Duodenal mucosa (tissue), 2 donors: ENCODE results near the gene PGP.
A peak's percentile ranks its signal among the peaks of the same experiment; 100 is the strongest.
"Not testable (repeated sequence)": the region's sequence is repeated elsewhere in the genome, so short reads cannot be mapped to it uniquely, and the experiment has no call there.

Experiments used
- H3K27ac ChIP-seq: one replicate; pipeline ENCODE4 v1.7.0; 2013; ENCODE audit warnings: low read depth, low read length
- H3K27me3 ChIP-seq, 2 donors: one replicate each; pipeline ENCODE4 v1.7.0; 2013; ENCODE audit warnings: low read length in 2 of 2, control low read depth in 1 of 2; ENCODE audit not compliant: insufficient read depth in 2 of 2, control insufficient read depth in 1 of 2
- H3K36me3 ChIP-seq, 2 donors: one replicate each; pipeline ENCODE4 v1.7.0; 2013; ENCODE audit warnings: low read length in 2 of 2, control low read depth in 1 of 2; ENCODE audit not compliant: insufficient read depth in 2 of 2, control insufficient read depth in 1 of 2
- H3K4me1 ChIP-seq, 2 donors: one replicate each; pipeline ENCODE4 v1.7.0; 2013; ENCODE audit warnings: low read length in 2 of 2, control low read depth in 1 of 2; ENCODE audit not compliant: insufficient read depth in 2 of 2, control insufficient read depth in 1 of 2
- H3K4me3 ChIP-seq, 2 donors: one replicate each; pipeline ENCODE4 v1.7.0; 2013; ENCODE audit warnings: low read length in 2 of 2, low read depth in 1 of 2
- H3K9ac ChIP-seq, 2 donors: one replicate each; pipeline ENCODE4 v1.7.0; 2013; ENCODE audit warnings: low read length in 2 of 2, low read depth in 1 of 2
- H3K9me3 ChIP-seq, 2 donors: one replicate each; pipeline ENCODE4 v1.7.0; 2013; ENCODE audit warnings: low read length in 2 of 2, control low read depth in 1 of 2; ENCODE audit not compliant: control insufficient read depth in 1 of 2

PGP gene, protein sequence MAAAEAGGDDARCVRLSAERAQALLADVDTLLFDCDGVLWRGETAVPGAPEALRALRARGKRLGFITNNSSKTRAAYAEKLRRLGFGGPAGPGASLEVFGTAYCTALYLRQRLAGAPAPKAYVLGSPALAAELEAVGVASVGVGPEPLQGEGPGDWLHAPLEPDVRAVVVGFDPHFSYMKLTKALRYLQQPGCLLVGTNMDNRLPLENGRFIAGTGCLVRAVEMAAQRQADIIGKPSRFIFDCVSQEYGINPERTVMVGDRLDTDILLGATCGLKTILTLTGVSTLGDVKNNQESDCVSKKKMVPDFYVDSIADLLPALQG

DNA sequence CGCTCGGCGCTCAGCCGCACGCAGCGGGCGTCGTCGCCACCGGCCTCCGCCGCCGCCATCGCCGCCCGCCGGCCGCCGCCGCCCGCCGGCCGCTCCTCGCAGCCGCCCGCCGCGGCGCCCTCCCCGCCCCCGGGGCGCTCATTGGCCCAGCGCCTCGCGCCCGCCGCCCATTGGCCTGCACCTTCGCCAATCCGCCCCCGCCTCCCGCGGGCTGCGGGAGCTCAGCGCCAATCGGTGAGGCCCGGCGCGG, at the start of gene PGP:
Gene PGP, minus strand, starts transcription at position 122 of the 250 bp plus-strand sequence. Its CDS starts 63 bp downstream, at position 59.
- Histone ChIP-seq H3K9ac (peak within 1 kb of the TSS; percentile 66 to 81), H3K4me1 (peaks cover 21% of the 10 kb centered on the region in 2 donors), H3K4me3 (peak within 1 kb of the TSS; percentile 68 to 86), H3K27ac (peak within 1 kb of the TSS; percentile 85), H3K27me3 (no peaks in the 10 kb centered on the region), H3K36me3 (peaks cover 0 to 11% of the 10 kb centered on the region in 2 donors), H3K9me3 (no peaks in the 10 kb centered on the region)

DNA sequence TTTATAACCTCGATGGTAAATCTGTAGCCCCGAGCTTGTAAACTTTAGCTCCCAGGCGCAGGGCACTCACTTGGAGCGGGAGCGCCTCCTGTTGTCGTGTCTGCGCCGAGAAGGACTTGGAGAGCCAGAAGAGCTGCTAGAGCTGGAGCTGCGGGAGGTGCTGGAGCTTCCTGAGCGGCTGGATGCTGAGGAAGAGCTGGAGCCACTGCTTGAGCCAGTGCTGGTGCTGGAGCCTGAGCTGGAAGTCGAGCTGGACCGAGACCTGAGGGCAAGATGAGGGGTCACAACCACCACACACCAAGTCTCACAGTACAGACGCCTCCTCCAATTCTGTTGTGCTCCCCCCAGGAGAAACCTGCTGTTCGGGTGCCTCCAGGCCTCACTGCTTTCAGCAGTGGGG, 48.4 kb upstream of the PGP start:
- H3K9me3 ChIP-seq, H3K27me3 ChIP-seq, H3K4me3 ChIP-seq, H3K9ac ChIP-seq, H3K27ac ChIP-seq: not testable (repeated sequence)
- peaks cover 0 to 14% of the 10 kb centered on the region in 2 donors for H3K4me1 ChIP-seq
- H3K36me3 ChIP-seq, result peaks cover 27 to 54% of the 10 kb centered on the region in 2 donors

DNA sequence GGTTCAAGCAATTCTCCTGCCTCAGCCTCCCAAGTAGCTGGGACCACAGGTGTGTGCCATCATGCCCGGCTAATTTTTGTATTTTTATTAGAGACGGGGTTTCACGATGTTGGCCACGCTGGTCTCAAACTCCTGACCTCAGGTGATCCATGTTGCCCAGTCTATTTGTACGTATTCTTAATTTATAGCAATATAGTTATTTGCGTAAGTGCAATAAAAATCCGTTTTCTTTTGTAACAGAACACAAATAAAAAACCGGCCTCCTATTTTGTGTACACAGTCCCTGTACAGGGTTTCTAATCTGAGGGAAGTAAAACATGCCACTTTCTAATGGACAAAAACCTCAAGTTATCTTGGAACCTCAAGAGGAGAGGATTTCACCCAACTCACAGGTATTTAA, 45.6 kb upstream of the PGP start:
- Histone ChIP-seq H3K27ac (no peak overlapping the region), H3K27me3 (no peaks in the 10 kb centered on the region), H3K4me3 (no peak overlapping the region), H3K9ac (no peak overlapping the region), H3K4me1 (no peaks in the 10 kb centered on the region), H3K36me3 (peaks cover 45 to 81% of the 10 kb centered on the region in 2 donors), H3K9me3 (no peaks in the 10 kb centered on the region)

DNA sequence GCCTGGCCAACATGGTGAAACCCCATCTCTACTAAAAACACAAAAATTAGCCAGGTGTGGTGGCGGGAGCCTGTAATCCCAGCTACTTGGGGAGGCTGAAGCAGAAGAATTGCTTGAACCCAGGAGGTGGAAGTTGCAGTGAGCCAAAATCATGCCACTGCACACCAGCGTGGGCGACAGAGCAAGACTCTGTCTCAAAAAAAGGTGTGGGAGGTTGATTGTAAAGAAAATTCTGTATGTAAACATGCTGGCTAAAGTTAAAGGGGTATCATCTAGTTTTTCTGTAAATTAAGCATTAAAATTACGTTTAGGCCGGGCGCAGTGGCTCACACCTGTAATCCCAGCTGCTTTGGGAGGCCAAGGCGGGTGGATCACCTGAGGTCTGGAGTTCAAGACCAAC, 43.9 kb upstream of the PGP start:
- H3K27ac ChIP-seq, H3K9me3 ChIP-seq, H3K9ac ChIP-seq, H3K27me3 ChIP-seq, H3K4me1 ChIP-seq, H3K4me3 ChIP-seq: not testable (repeated sequence)
- H3K36me3 ChIP-seq, result peaks cover 50 to 89% of the 10 kb centered on the region in 2 donors

DNA sequence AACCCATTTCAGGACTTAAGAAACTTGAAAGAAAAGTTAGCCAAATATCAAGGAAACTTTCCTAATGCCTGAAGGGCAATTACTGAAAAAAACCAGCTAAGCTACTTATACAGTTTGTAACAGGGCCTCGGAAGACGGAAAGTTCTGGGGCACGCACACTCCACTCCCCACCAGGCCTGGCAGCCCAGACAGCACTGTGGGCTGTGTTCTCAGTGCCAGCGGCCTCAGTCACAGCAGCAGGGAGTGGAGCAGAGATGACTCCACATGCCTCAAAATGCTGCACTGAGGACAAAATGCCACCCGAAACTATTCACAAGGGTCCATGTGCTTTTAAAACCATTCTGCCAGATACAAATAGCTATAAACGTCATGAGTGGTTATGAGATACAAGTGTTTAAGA, 43.1 kb upstream of the PGP start:
- H3K27ac ChIP-seq, result no peak overlapping the region
- H3K4me3 ChIP-seq, result no peak overlapping the region
- no peaks in the 10 kb centered on the region for H3K27me3 ChIP-seq
- H3K36me3 ChIP-seq, result peaks cover 42 to 88% of the 10 kb centered on the region in 2 donors
- no peaks in the 10 kb centered on the region for H3K4me1 ChIP-seq
- no peak overlapping the region for H3K9ac ChIP-seq
- H3K9me3 ChIP-seq, result no peaks in the 10 kb centered on the region

DNA sequence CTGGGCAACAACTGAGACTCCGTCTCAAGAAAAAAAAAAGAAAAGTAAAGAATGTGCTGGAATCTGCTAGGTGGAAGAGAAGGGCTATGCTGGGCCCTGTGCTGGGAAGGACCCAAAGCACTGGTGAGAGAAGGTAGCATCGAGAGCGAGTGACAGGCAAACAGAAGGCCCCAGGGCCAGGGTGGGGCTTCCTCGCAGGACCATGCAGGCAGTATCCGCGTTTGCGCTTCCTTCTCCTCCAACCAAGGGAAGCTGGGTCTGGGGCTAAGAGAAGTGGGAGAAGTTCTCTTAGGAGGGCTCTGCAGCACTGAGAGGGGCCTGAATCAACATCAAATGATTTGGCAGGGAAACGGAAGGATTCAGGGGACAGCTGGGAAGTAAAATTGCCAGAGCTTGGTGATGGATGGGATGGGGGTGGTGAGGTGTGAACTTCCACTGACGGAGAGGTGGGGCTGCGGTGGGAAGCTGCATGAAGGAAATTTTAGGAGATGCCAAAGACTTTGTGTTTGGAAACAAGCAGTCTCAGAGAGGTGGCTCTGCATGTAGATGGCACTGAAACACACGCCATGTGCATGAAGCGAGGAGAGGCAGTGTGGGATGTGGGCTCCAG, 42.0 kb upstream of the PGP start:
- no peaks in the 10 kb centered on the region for H3K9me3 ChIP-seq
- peaks cover 7 to 8% of the 10 kb centered on the region in 2 donors for H3K4me1 ChIP-seq
- no peaks in the 10 kb centered on the region for H3K27me3 ChIP-seq
- peaks cover 31 to 78% of the 10 kb centered on the region in 2 donors for H3K36me3 ChIP-seq
- H3K4me3 ChIP-seq, result no peak overlapping the region
- H3K27ac ChIP-seq, result no peak overlapping the region
- no peak overlapping the region for H3K9ac ChIP-seq

DNA sequence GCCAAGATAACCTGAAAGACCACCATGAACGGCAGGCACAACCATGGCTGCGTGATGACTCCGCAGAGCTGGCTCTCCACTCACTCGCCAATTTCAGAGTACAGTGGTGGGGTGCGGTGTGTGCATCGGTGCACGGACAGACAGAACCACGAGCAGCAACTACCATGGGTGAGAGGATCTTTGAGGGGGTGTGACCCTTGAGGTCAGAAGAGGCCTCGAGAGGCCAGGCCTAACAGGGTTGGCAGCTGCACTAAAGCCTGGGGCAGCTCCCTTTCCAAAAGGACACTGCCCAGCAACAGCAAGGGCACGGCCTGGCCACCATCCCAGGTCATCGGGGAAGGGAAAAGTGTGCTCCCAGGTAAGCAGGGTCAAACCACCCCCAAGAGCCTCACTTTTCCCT, 38.7 kb upstream of the PGP start:
- Histone ChIP-seq H3K4me3 (no peak overlapping the region), H3K36me3 (peaks cover 25 to 53% of the 10 kb centered on the region in 2 donors), H3K4me1 (peaks cover 8 to 15% of the 10 kb centered on the region in 2 donors), H3K27ac (no peak overlapping the region), H3K9ac (no peak overlapping the region), H3K9me3 (no peaks in the 10 kb centered on the region), H3K27me3 (no peaks in the 10 kb centered on the region)

DNA sequence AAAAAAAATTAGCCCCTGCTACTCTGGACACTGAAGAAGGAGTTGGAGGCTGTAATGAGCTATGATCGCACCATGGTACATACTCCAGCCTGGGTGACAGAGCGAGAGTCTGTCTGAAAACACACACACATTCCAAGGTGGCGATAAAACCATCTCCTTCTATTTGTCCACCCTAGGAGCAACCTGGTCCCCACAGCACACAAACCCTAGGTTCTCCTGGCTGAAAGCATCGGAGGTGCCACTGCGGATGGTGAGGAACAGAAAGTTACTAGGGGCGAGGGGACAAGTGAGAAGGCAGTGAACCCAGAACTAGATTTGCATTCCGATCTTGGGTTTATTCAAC, 38.1 kb upstream of the PGP start:
- H3K27ac ChIP-seq, result no peak overlapping the region
- no peak overlapping the region for H3K9ac ChIP-seq
- no peaks in the 10 kb centered on the region for H3K9me3 ChIP-seq
- peaks cover 20 to 49% of the 10 kb centered on the region in 2 donors for H3K36me3 ChIP-seq
- peaks cover 8 to 15% of the 10 kb centered on the region in 2 donors for H3K4me1 ChIP-seq
- no peaks in the 10 kb centered on the region for H3K27me3 ChIP-seq
- no peak overlapping the region for H3K4me3 ChIP-seq

DNA sequence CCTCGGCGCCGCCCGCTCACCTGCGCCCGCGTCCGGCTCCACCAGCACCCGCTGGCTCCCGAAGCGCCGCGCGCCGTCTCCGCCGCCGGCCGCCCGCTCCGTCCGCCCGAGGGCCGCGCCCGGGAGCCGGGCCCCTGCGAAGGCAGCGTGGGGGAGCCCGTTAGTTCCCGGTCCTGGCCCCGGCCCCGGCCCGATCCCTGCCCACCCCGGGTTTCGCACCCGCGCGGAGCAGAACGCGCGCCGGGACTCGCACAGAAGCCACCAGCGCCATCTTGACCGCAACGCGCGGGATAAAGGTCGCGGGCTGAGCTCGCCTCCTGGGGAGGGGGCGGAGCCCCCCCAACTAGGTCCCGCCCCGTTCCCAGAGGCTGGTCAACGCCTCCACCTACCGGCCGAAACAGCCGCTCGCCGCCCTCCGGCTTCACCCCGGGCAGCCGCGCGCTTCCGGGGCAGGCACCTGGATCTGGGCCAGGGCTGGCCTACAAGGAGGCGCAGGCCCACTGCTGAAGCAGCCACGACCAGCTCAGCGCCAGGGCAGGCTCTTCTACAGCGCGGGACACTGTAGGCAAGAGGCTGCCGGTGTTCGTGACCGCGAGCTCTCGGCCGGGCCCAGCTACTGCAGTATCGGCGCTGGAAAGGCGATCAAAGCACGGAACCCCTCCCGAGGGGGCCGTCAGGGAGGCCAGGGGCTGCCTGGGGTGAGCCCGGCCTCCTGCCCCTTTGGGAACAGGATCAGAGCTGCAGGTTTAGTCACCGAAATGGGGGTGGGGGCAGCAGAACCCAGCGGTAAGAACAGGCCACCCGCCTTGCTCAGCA, 36.9 kb upstream of the PGP start, which contains the start of gene ECI1:
Gene ECI1, minus strand, starts transcription at position 292 of the 816 bp plus-strand sequence. Its CDS starts 21 bp downstream, at position 271.
- Histone ChIP-seq H3K4me3 (peak within 1 kb of the TSS; percentile 76 to 77), H3K27ac (peak within 1 kb of the TSS; percentile 81), H3K36me3 (peaks cover 10 to 40% of the 10 kb centered on the region in 2 donors), H3K27me3 (no peaks in the 10 kb centered on the region), H3K9ac (peak within 1 kb of the TSS; percentile 61 to 77), H3K9me3 (no peaks in the 10 kb centered on the region), H3K4me1 (peaks cover 8 to 15% of the 10 kb centered on the region in 2 donors)

DNA sequence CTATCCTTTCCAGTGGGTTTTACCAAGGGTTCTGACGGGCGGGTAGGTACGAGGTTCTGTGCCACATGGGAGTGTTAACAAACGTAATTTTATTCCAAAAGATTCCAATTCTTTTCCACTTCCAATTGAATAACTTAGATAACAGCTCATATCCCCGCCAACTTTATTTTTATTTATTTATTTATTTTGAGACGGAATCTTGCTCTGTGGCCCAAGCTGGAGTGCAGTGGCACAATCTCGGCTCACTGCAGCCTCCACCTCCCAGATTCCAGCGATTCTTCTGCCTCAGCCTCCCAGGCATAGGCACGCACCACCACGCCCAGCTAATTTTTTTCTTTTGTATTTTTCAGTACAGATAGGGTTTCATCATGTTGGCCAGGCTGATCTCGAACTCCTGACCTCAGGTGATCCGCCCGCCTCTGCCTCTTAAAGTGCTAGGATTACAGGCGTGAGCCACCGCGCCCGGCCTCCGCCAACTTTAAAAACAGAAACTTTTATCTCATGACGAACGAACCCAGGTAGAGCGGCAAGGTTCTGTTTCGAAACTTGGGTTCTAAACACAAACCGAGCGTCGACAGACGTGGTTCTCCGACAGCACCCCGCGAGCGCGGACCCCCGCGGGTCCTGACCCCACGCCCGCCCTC, 36.1 kb upstream of the PGP start:
- H3K27me3 ChIP-seq, result no peaks in the 10 kb centered on the region
- no peaks in the 10 kb centered on the region for H3K9me3 ChIP-seq
- peak overlapping the region; percentile 61 to 77 for H3K9ac ChIP-seq
- peaks cover 16 to 40% of the 10 kb centered on the region in 2 donors for H3K36me3 ChIP-seq
- H3K4me3 ChIP-seq, result peak overlapping the region; percentile 76 to 77
- H3K4me1 ChIP-seq, result peaks cover 8 to 15% of the 10 kb centered on the region in 2 donors
- H3K27ac ChIP-seq, result peak overlapping the region; percentile 81
